H1 (cell line): ENCODE results near the gene ENTR1. TPM values are rescaled to one million over a fixed set of nuclear protein-coding genes. Genes with fewer than 3 reads are reported as not detected.

Source experiments
- BACH1 ChIP-seq: IDR thresholded peaks from 2 replicates; pipeline ENCODE4 v1.6.1; 2012; ENCODE audit warnings: low read length, improper control_type of control experiment
- CHD2 ChIP-seq: IDR thresholded peaks from 2 replicates; pipeline ENCODE4 v1.6.1; 2012; ENCODE audit warnings: low read length, improper control_type of control experiment
- POU5F1 ChIP-seq: IDR thresholded peaks from 2 replicates; pipeline ENCODE4 v1.6.1; 2011; ENCODE audit warnings: low read depth, mild to moderate bottlenecking, low read length, moderate library complexity
- RAD21 ChIP-seq, 2 experiments: IDR thresholded peaks in 1 of 2; conservative IDR thresholded peaks in 1 of 2; 2 replicates each; pipeline ENCODE4 v1.6.1; 2011; ENCODE audit warnings: low read depth in 2 of 2, low read length in 2 of 2, improper control_type of control experiment in 1 of 2, inconsistent platforms in 1 of 2, mild to moderate bottlenecking in 1 of 2, moderate library complexity in 1 of 2
- SP4 ChIP-seq: IDR thresholded peaks from 2 replicates; pipeline ENCODE4 v1.6.1; 2012; ENCODE audit warnings: low read length, inconsistent platforms
- polyA plus RNA-seq, 7 experiments: library from polyadenylated mRNA; depleted of rRNA in 3 of 7; stranded (reverse) in 5 of 7; unstranded in 2 of 7; fragments of >200 nt in 5 of 7; fragments of 200-250 nt in 2 of 7; gene quantifications; 1 replicate in 5 of 7; 2 replicates in 1 of 7; 4 replicates in 1 of 7; pipeline versions ENCODE4 v1.2.1 to v1.2.3, GENCODE V29; 2011 to 2013; ENCODE audit warnings: missing spikeins in 2 of 7, mixed read lengths in 2 of 7
- total RNA-seq: library from RNA; stranded (reverse); fragmentation: NEBNext Ultra II Directional; extraction: Animal tissue kit (Norgen Biotek cat#: 25700); gene quantifications from 2 replicates; pipeline ENCODE4 v1.2.1, GENCODE V29; 2021
- TF ChIP-seq, protein P1 (sequence below): fragments of 300-600 bp; sonication (generic); IDR thresholded peaks from 2 replicates; pipeline ENCODE4 v1.7.1; 2012; ENCODE audit warnings: low read length, moderate library complexity, mild to moderate bottlenecking, inconsistent platforms; ENCODE audit not compliant: insufficient replicate concordance

ENTR1 gene
- total and polyA plus RNA-seq, 2 of the 8 experiments (the other 6 are each of a cell fraction or from before 2014, with no cell fraction given): 65.2 to 102 TPM

DNA sequence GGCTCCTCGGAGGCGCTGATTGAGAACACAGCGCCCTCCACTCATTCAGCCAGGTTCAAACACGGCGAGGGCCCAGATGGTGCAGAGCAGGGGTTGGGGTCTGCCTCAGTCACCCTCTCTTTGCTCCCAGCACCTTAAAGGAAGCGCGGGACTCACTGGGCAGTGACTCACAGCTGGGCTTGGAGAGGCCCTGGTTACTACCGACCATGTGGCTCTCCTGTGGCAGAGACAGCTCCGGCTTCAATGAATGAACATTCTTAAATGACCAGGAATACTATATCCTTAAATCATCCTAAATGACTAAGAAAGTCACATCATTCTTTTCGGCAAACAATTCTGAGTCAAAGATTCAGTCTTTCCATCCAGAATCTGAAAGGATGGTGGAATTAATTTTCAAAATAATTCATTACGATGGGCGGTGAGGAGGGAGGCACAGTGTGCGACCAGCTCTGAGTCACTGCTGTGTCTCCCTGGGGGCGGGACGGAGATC, 30.8 kb upstream of the ENTR1 start (continued):
- TF ChIP-seq, protein P1, sequence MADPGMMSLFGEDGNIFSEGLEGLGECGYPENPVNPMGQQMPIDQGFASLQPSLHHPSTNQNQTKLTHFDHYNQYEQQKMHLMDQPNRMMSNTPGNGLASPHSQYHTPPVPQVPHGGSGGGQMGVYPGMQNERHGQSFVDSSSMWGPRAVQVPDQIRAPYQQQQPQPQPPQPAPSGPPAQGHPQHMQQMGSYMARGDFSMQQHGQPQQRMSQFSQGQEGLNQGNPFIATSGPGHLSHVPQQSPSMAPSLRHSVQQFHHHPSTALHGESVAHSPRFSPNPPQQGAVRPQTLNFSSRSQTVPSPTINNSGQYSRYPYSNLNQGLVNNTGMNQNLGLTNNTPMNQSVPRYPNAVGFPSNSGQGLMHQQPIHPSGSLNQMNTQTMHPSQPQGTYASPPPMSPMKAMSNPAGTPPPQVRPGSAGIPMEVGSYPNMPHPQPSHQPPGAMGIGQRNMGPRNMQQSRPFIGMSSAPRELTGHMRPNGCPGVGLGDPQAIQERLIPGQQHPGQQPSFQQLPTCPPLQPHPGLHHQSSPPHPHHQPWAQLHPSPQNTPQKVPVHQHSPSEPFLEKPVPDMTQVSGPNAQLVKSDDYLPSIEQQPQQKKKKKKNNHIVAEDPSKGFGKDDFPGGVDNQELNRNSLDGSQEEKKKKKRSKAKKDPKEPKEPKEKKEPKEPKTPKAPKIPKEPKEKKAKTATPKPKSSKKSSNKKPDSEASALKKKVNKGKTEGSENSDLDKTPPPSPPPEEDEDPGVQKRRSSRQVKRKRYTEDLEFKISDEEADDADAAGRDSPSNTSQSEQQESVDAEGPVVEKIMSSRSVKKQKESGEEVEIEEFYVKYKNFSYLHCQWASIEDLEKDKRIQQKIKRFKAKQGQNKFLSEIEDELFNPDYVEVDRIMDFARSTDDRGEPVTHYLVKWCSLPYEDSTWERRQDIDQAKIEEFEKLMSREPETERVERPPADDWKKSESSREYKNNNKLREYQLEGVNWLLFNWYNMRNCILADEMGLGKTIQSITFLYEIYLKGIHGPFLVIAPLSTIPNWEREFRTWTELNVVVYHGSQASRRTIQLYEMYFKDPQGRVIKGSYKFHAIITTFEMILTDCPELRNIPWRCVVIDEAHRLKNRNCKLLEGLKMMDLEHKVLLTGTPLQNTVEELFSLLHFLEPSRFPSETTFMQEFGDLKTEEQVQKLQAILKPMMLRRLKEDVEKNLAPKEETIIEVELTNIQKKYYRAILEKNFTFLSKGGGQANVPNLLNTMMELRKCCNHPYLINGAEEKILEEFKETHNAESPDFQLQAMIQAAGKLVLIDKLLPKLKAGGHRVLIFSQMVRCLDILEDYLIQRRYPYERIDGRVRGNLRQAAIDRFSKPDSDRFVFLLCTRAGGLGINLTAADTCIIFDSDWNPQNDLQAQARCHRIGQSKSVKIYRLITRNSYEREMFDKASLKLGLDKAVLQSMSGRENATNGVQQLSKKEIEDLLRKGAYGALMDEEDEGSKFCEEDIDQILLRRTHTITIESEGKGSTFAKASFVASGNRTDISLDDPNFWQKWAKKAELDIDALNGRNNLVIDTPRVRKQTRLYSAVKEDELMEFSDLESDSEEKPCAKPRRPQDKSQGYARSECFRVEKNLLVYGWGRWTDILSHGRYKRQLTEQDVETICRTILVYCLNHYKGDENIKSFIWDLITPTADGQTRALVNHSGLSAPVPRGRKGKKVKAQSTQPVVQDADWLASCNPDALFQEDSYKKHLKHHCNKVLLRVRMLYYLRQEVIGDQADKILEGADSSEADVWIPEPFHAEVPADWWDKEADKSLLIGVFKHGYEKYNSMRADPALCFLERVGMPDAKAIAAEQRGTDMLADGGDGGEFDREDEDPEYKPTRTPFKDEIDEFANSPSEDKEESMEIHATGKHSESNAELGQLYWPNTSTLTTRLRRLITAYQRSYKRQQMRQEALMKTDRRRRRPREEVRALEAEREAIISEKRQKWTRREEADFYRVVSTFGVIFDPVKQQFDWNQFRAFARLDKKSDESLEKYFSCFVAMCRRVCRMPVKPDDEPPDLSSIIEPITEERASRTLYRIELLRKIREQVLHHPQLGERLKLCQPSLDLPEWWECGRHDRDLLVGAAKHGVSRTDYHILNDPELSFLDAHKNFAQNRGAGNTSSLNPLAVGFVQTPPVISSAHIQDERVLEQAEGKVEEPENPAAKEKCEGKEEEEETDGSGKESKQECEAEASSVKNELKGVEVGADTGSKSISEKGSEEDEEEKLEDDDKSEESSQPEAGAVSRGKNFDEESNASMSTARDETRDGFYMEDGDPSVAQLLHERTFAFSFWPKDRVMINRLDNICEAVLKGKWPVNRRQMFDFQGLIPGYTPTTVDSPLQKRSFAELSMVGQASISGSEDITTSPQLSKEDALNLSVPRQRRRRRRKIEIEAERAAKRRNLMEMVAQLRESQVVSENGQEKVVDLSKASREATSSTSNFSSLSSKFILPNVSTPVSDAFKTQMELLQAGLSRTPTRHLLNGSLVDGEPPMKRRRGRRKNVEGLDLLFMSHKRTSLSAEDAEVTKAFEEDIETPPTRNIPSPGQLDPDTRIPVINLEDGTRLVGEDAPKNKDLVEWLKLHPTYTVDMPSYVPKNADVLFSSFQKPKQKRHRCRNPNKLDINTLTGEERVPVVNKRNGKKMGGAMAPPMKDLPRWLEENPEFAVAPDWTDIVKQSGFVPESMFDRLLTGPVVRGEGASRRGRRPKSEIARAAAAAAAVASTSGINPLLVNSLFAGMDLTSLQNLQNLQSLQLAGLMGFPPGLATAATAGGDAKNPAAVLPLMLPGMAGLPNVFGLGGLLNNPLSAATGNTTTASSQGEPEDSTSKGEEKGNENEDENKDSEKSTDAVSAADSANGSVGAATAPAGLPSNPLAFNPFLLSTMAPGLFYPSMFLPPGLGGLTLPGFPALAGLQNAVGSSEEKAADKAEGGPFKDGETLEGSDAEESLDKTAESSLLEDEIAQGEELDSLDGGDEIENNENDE: no peak
- TF ChIP-seq BACH1: no peak
- TF ChIP-seq CHD2: no peak
- TF ChIP-seq RAD21 (IDR thresholded peaks at IDR 0.05 in 1 of 2, conservative IDR thresholded peaks at IDR 0.05 in 1 of 2; ENCODE audit: low read depth in 2 of 2, low read length in 2 of 2): no peak
- TF ChIP-seq POU5F1: no peak
- TF ChIP-seq SP4: no peak
- TF ChIP-seq, all 59 proteins: peak for 0
